ENCODE data around the gene ANXA6. TPM values are rescaled to one million over a fixed set of nuclear protein-coding genes. Genes with fewer than 3 reads are reported as not detected.

The ANXA6 gene
- total RNA-seq, 1 experiment from 2014 or later, result 277 TPM

DNA sequence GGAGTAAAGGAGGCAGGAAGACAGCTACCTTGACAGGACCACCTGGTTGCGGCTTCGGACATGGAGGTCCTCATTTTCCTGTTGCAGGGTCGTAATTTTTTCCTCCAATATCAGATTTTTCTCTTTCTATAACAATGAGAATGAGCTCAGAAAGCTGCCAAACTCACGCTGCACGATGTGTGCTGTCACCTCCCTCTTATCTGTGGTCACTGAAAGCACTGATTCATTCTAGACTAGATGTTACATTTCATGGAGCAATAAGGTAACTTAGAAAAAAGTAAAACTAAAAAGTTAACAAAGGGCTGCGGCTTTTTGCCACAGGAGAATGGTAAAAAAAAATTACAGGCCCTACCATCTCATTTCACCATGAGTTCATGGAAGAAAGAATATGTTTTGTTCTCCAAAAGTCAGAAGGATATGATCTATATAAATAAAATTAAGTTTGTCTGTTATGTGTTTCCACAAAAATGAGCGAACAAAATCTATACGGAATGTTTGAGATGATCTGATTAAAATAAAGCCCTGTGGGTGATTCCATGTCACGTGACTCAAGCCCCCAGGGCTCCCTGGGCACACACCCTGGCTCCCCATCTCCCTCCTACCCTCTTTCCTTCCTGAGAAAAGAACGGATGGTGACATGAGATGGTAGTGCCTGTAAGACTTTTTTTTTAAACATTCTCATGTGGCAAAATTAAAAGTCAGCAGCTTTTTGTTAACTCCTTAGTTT lies 26.9 kb upstream of the ANXA6 start:
- H3K36me3 ChIP-seq (ENCODE audit: insufficient read depth, low read length), result peaks cover 65% of the 10 kb centered on the region
- H3K27me3 ChIP-seq (ENCODE audit: low read length), result no peaks in the 10 kb centered on the region
- H3K9ac ChIP-seq (ENCODE audit: low read length), result no peak overlapping the region
- no peak overlapping the region for H3K4me2 ChIP-seq (ENCODE audit: low read depth, low read length, poor library complexity, severe bottlenecking)
- no peak overlapping the region for H2AFZ ChIP-seq (ENCODE audit: low read length)
- H3K9me3 ChIP-seq (ENCODE audit: low read length), result peaks cover 2% of the 10 kb centered on the region; the same call in 1 of the 2 replicates
- peak overlapping the region; percentile 41 for H3K27ac ChIP-seq (ENCODE audit: low read length)
- peaks cover 17% of the 10 kb centered on the region for H3K79me2 ChIP-seq (ENCODE audit: low read length)
- peak; percentile 40 for DNase-seq
- H4K20me1 ChIP-seq (ENCODE audit: insufficient read depth, low read depth, low read length), result no peaks in the 10 kb centered on the region
- H3K9me2 ChIP-seq (replicated peaks; ENCODE audit: insufficient read depth, low read length), result no peaks in the 10 kb centered on the region
- peaks cover 56% of the 10 kb centered on the region for H3K4me1 ChIP-seq (ENCODE audit: low read length)
- no peak overlapping the region for H3K4me3 ChIP-seq (ENCODE audit: low read length)

DNA sequence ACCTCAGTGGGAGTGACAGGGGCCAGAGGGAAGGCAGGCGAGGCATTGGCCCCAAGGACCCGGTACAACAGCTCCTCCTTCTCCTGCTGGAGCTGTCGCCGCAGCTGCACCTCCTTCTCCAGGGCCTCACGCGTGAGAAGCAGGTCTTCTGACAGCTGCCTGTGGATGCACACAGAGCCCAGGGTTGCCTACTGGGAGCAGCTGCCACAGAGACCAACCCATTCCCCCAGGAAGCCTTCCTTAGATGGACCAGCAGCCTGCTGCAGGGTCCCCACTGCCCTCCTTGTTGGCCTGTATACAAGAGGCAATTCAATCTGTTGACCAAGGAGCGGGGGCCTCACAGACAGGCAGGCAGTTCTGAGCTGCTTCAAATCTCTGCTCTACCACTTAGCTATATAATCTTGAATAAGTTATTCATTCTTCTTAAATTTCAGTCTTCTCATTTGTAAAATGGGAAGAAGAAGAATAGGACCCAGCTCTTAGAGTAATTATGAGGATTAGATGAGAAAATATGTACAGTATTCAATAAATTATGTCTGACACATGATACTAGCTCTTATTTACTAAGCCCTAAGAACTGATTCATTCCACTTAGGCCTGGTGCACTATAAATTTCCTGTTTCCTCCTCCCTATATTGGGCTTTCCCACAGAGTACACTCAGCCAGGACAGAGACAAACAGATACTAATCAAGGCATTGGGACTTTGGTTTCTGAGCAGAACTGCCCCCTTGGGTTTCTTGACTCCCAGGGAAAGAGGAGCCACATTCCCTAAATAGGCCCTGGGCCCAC lies 26.1 kb upstream of the ANXA6 start:
- DNase-seq, result peak; percentile 39

DNA sequence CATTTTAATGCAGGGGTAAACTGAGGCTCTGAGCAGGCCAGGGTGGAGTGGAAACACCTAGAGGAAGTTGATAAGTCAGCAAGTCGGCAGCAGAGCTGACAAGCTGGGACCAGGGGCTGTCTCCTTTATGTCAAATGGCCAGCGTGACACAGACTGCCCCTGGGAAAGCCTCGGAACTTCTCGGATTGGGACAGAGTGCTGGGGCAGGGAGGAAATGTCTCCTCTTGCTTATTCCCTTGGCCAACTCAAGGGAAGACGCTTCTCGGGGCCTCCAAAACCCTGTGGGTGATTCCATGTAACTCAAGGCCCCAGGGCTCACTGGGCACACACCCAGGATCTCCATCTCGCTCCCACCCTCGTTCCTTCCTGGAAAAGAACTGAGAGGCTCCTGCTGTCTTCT lies 25.4 kb upstream of the ANXA6 start:
- H3K4me2 ChIP-seq (ENCODE audit: low read depth, low read length, poor library complexity, severe bottlenecking), result no peak overlapping the region
- no peak overlapping the region for H2AFZ ChIP-seq (ENCODE audit: low read length)
- H3K79me2 ChIP-seq (ENCODE audit: low read length), result peaks cover 8% of the 10 kb centered on the region
- H3K36me3 ChIP-seq (ENCODE audit: insufficient read depth, low read length), result peaks cover 67% of the 10 kb centered on the region
- no peak for DNase-seq
- H4K20me1 ChIP-seq (ENCODE audit: insufficient read depth, low read depth, low read length), result no peaks in the 10 kb centered on the region
- H3K4me1 ChIP-seq (ENCODE audit: low read length), result peaks cover 71% of the 10 kb centered on the region
- H3K9ac ChIP-seq (ENCODE audit: low read length), result peak overlapping the region; percentile 42; the same call in 1 of the 2 replicates
- no peaks in the 10 kb centered on the region for H3K9me3 ChIP-seq (ENCODE audit: low read length)
- no peaks in the 10 kb centered on the region for H3K27me3 ChIP-seq (ENCODE audit: low read length)
- no peak overlapping the region for H3K4me3 ChIP-seq (ENCODE audit: low read length)
- H3K27ac ChIP-seq (ENCODE audit: low read length), result peak overlapping the region; percentile 86
- H3K9me2 ChIP-seq (replicated peaks; ENCODE audit: insufficient read depth, low read length), result no peaks in the 10 kb centered on the region

More for the DNA sequence above, 26.1 kb upstream of the ANXA6 start:
- Histone ChIP-seq H3K4me3 (ENCODE audit: low read length) (no peak overlapping the region), H3K79me2 (ENCODE audit: low read length) (peaks cover 11% of the 10 kb centered on the region), H2AFZ (ENCODE audit: low read length) (no peak overlapping the region), H3K27ac (ENCODE audit: low read length) (peak overlapping the region; percentile 46), H3K9ac (ENCODE audit: low read length) (no peak overlapping the region), H3K9me2 (replicated peaks; ENCODE audit: insufficient read depth, low read length) (no peaks in the 10 kb centered on the region), H3K27me3 (ENCODE audit: low read length) (no peaks in the 10 kb centered on the region), H3K9me3 (ENCODE audit: low read length) (no peaks in the 10 kb centered on the region), H4K20me1 (ENCODE audit: insufficient read depth, low read depth, low read length) (no peaks in the 10 kb centered on the region), H3K4me2 (ENCODE audit: low read depth, low read length, poor library complexity, severe bottlenecking) (no peak overlapping the region), H3K36me3 (ENCODE audit: insufficient read depth, low read length) (peaks cover 63% of the 10 kb centered on the region), H3K4me1 (ENCODE audit: low read length) (peaks cover 64% of the 10 kb centered on the region)

DNA sequence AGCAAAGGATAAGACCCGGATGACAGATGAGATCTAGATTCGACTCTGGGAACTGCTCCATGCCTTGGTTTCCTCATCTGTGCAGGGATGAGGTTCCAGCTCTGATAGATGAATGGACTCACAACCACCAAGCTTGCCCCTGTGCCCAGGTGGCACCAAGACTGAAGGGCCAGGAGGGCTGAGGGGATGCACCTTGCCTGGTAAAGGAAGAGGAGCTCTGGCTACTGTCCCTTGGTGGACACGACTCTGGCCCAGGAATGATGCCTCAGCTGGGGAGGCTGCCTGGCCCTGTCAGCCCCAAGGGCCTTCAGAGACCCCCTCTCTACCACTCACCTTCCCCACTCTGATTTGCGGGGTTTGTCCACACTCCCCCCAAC lies 24.9 kb upstream of the ANXA6 start:
- peaks cover 75% of the 10 kb centered on the region for H3K4me1 ChIP-seq (ENCODE audit: low read length)
- H4K20me1 ChIP-seq (ENCODE audit: insufficient read depth, low read depth, low read length), result no peaks in the 10 kb centered on the region
- no peaks in the 10 kb centered on the region for H3K9me3 ChIP-seq (ENCODE audit: low read length)
- no peaks in the 10 kb centered on the region for H3K27me3 ChIP-seq (ENCODE audit: low read length)
- no peak for DNase-seq
- peaks cover 4% of the 10 kb centered on the region; the same call in 1 of the 2 replicates for H3K79me2 ChIP-seq (ENCODE audit: low read length)
- H2AFZ ChIP-seq (ENCODE audit: low read length), result no peak overlapping the region
- H3K4me2 ChIP-seq (ENCODE audit: low read depth, low read length, poor library complexity, severe bottlenecking), result no peak overlapping the region
- peak overlapping the region; percentile 86 for H3K27ac ChIP-seq (ENCODE audit: low read length)
- peaks cover 67% of the 10 kb centered on the region for H3K36me3 ChIP-seq (ENCODE audit: insufficient read depth, low read length)
- peak overlapping the region; percentile 42 for H3K9ac ChIP-seq (ENCODE audit: low read length)
- H3K4me3 ChIP-seq (ENCODE audit: low read length), result no peak overlapping the region
- no peaks in the 10 kb centered on the region for H3K9me2 ChIP-seq (replicated peaks; ENCODE audit: insufficient read depth, low read length)

DNA sequence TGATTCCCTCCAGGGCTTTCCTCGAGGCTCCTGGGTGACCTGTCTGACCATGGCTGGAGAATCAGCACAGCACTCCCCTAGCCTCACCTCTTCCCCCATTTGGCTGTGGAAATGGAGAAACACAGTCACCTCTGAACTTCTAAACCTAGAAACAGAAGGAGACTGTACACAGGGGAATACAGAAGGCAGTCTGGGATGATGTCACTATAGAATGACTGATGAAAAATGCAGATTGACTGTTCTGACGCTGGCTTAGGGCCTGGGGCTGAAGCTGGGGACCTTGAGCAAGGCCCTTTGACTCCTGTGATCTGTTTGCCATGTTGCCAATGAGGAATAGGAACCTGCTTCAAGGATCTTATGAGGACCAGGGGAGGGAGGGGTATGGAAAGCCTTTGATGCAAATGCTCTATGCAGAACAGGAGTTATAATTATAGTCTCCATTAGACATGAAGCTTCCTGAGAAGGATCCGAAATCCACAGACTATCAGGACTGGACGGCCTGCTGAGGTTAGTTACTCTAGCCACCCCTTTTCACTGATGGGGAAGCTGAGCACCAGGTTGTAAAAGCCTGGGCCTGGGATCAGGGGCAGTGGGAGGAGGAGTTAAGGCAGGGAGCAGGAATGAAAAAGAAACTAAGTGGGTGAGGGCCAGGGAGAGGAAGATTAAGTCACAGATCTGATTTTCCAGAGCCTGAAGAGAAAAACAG lies 24.4 kb upstream of the ANXA6 start:
- DNase-seq, result no peak
- Histone ChIP-seq H3K9ac (ENCODE audit: low read length) (peak overlapping the region; percentile 42), H3K27me3 (ENCODE audit: low read length) (no peaks in the 10 kb centered on the region), H3K4me1 (ENCODE audit: low read length) (peaks cover 74% of the 10 kb centered on the region), H4K20me1 (ENCODE audit: insufficient read depth, low read depth, low read length) (no peaks in the 10 kb centered on the region), H3K27ac (ENCODE audit: low read length) (peak overlapping the region; percentile 86), H3K4me2 (ENCODE audit: low read depth, low read length, poor library complexity, severe bottlenecking) (no peak overlapping the region), H3K79me2 (ENCODE audit: low read length) (0 out of 2 replicates have a peak, but pooled peaks cover 2% of the 10 kb centered on the region), H3K9me3 (ENCODE audit: low read length) (no peaks in the 10 kb centered on the region), H3K4me3 (ENCODE audit: low read length) (no peak overlapping the region), H2AFZ (ENCODE audit: low read length) (no peak overlapping the region), H3K9me2 (replicated peaks; ENCODE audit: insufficient read depth, low read length) (no peaks in the 10 kb centered on the region), H3K36me3 (ENCODE audit: insufficient read depth, low read length) (peaks cover 61% of the 10 kb centered on the region)

GRCh38 chr5:151180291-151180690 lies 22.7 kb upstream of the ANXA6 start:
- peaks cover 71% of the 10 kb centered on the region for H3K4me1 ChIP-seq (ENCODE audit: low read length)
- H3K4me2 ChIP-seq (ENCODE audit: low read depth, low read length, poor library complexity, severe bottlenecking), result no peak overlapping the region
- no peak overlapping the region for H3K4me3 ChIP-seq (ENCODE audit: low read length)
- no peaks in the 10 kb centered on the region for H3K9me3 ChIP-seq (ENCODE audit: low read length)
- no peak for DNase-seq
- H3K9me2 ChIP-seq (replicated peaks; ENCODE audit: insufficient read depth, low read length), result no peaks in the 10 kb centered on the region
- no peaks in the 10 kb centered on the region for H4K20me1 ChIP-seq (ENCODE audit: insufficient read depth, low read depth, low read length)
- H3K36me3 ChIP-seq (ENCODE audit: insufficient read depth, low read length), result peaks cover 53% of the 10 kb centered on the region
- H3K27ac ChIP-seq (ENCODE audit: low read length), result peak overlapping the region; percentile 88
- H3K9ac ChIP-seq (ENCODE audit: low read length), result no peak overlapping the region
- H3K27me3 ChIP-seq (ENCODE audit: low read length), result no peaks in the 10 kb centered on the region
- H2AFZ ChIP-seq (ENCODE audit: low read length), result no peak overlapping the region
- H3K79me2 ChIP-seq (ENCODE audit: low read length), result no peaks in the 10 kb centered on the region

- H4K20me1 ChIP-seq (ENCODE audit: insufficient read depth, low read depth, low read length), result no peaks in the 10 kb centered on the region
- DNase-seq, result no peak
- H3K9me2 ChIP-seq (replicated peaks; ENCODE audit: insufficient read depth, low read length), result no peaks in the 10 kb centered on the region
- H3K27ac ChIP-seq (ENCODE audit: low read length), result peak overlapping the region; percentile 88
- peak overlapping the region; percentile 54 for H3K9ac ChIP-seq (ENCODE audit: low read length)
- H3K4me2 ChIP-seq (ENCODE audit: low read depth, low read length, poor library complexity, severe bottlenecking), result peak overlapping the region; percentile 7
- peaks cover 67% of the 10 kb centered on the region for H3K4me1 ChIP-seq (ENCODE audit: low read length)
- peaks cover 51% of the 10 kb centered on the region for H3K36me3 ChIP-seq (ENCODE audit: insufficient read depth, low read length)
- no peaks in the 10 kb centered on the region for H3K27me3 ChIP-seq (ENCODE audit: low read length)
- H3K9me3 ChIP-seq (ENCODE audit: low read length), result no peaks in the 10 kb centered on the region
- H3K79me2 ChIP-seq (ENCODE audit: low read length), result no peaks in the 10 kb centered on the region
- H2AFZ ChIP-seq (ENCODE audit: low read length), result no peak overlapping the region
- no peak overlapping the region for H3K4me3 ChIP-seq (ENCODE audit: low read length)
Observed at GRCh38 chr5:151179489-151179840, 21.9 kb upstream of the ANXA6 start.
